ENCODE measurements around the gene LAMTOR5. TPM values are rescaled to one million over a fixed set of nuclear protein-coding genes. Genes with fewer than 3 reads are reported as not detected.
"Not testable (repeated sequence)": the region's sequence is repeated elsewhere in the genome, so short reads cannot be mapped to it uniquely, and the experiment has no call there.

The LAMTOR5 gene
- polyA plus RNA-seq (ENCODE audit: insufficient read length in 10 of 10): 100 to 1,000 TPM in 9 of 10 donors, 10 to 100 TPM in 1; 98.4 to 133 (median 114) TPM
- long read RNA-seq, donor 1, transcript LAMTOR5-206 (4 exons, 634 nt): major isoform, 117 of 166 reads
- long read RNA-seq, donor 1, partial matches to known transcripts: 39 of 166 reads
- long read RNA-seq, donor 1, other reads (novel, unspliced or antisense): 0 of 166 reads
- long read RNA-seq, donor 2, transcript LAMTOR5-206 (4 exons, 634 nt): major isoform, 100 of 137 reads
- long read RNA-seq, donor 2, transcript LAMTOR5-202 (3 exons, 1,830 nt): minor isoform, 5 of 137 reads
- long read RNA-seq, donor 2, partial matches to known transcripts: 30 of 137 reads
- long read RNA-seq, donor 2, other reads (novel, unspliced or antisense): 0 of 137 reads
- long read RNA-seq, donor 3: 0 reads
- long read RNA-seq, donor 4, transcript LAMTOR5-206 (4 exons, 634 nt): major isoform, 104 of 155 reads
- long read RNA-seq, donor 4, transcript LAMTOR5-202 (3 exons, 1,830 nt): minor isoform, 8 of 155 reads
- long read RNA-seq, donor 4, partial matches to known transcripts: 39 of 155 reads
- long read RNA-seq, donor 4, other reads (novel, unspliced or antisense): 0 of 155 reads
- long read RNA-seq, donor 5, transcript LAMTOR5-202 (3 exons, 1,830 nt): minor isoform, 10 of 182 reads
- long read RNA-seq, donor 5, transcript LAMTOR5-206 (4 exons, 634 nt): major isoform, 129 of 182 reads
- long read RNA-seq, donor 5, partial matches to known transcripts: 39 of 182 reads
- long read RNA-seq, donor 5, other reads (novel, unspliced or antisense): 0 of 182 reads
- long read RNA-seq, donor 6, transcript LAMTOR5-202 (3 exons, 1,830 nt): minor isoform, 5 of 241 reads
- long read RNA-seq, donor 6, transcript LAMTOR5-206 (4 exons, 634 nt): major isoform, 158 of 241 reads
- long read RNA-seq, donor 6, partial matches to known transcripts: 74 of 241 reads
- long read RNA-seq, donor 6, other reads (novel, unspliced or antisense): 0 of 241 reads
- long read RNA-seq, donor 7, transcript LAMTOR5-206 (4 exons, 634 nt): major isoform, 82 of 114 reads
- long read RNA-seq, donor 7, partial matches to known transcripts: 25 of 114 reads
- long read RNA-seq, donor 7, other reads (novel, unspliced or antisense): 0 of 114 reads
- long read RNA-seq, donor 8, transcript LAMTOR5-206 (4 exons, 634 nt): major isoform, 79 of 137 reads
- long read RNA-seq, donor 8, transcript LAMTOR5-202 (3 exons, 1,830 nt): minor isoform, 5 of 137 reads
- long read RNA-seq, donor 8, partial matches to known transcripts: 50 of 137 reads
- long read RNA-seq, donor 8, other reads (novel, unspliced or antisense): 0 of 137 reads
- long read RNA-seq, donor 9, transcript LAMTOR5-206 (4 exons, 634 nt): major isoform, 15 of 19 reads
- long read RNA-seq, donor 9, partial matches to known transcripts: 0 of 19 reads
- long read RNA-seq, donor 9, other reads (novel, unspliced or antisense): 0 of 19 reads

- DNase-seq: peak; percentile 95 to 98 (median 96)
These were observed at the start of gene LAMTOR5 for GRCh38 chr1:110407260-110408210. TSS of gene LAMTOR5 (minus strand) at chr1:110407694. CDS start at chr1:110407620, 74 bp downstream.

GRCh38 chr1:110457206-110457605 lies 49.7 kb upstream of the LAMTOR5 start:
- DNase-seq: no peak

- DNase-seq: no peak
These were observed 47.7 kb upstream of the LAMTOR5 start for GRCh38 chr1:110455151-110455550.

DNA sequence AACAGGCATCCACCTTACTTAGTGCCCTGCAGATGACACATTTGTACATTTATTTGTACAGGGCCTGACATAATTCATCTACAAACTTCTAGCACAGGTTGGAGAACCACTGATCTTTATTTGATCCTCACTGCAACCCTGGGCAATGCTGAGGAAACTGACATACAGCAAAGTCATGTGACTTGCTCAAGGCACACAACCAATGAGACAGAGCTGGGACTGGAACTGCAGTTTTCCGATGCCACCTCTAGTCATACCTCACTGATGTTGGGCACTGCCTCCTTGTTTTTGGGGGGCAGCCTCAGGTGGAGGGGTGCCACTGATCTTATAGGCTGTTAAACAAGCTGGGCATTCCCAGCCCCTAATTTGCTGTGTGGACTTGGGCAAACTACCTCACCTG lies 46.8 kb upstream of the LAMTOR5 start:
- no peak for DNase-seq

- DNase-seq: no peak
These were observed 46.3 kb upstream of the LAMTOR5 start for GRCh38 chr1:110453829-110454228.

GRCh38 chr1:110452330-110452729 lies 44.8 kb upstream of the LAMTOR5 start:
- DNase-seq: no peak

DNA sequence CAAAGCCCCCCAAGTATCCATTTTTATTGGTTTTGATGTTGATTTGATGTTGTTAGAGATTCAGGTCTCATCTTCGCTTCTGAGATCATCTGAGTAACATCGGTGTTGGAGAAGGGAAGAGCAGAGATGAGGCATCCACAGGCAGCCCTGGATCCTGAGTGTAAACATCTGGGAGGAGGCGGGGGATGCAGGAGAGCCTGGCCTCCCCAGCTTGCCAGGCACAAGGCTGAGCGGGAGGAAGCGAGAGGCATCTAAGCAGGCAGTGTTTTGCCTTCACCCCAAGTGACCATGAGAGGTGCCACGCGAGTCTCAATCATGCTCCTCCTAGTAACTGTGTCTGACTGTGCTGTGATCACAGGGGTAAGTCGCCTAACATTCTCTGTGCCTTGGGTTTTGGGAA lies 43.4 kb upstream of the LAMTOR5 start, which contains the start of gene PROK1:
Gene PROK1 (plus strand): TSS at position 221 of the 400 bp plus-strand sequence. CDS start 68 bp downstream, at position 289.
- no peak for DNase-seq

GRCh38 chr1:110449661-110450651 lies 42.5 kb upstream of the LAMTOR5 start:
- DNase-seq: no peak

- no peak for DNase-seq
These were observed 37.1 kb upstream of the LAMTOR5 start for GRCh38 chr1:110444561-110444960.

DNA sequence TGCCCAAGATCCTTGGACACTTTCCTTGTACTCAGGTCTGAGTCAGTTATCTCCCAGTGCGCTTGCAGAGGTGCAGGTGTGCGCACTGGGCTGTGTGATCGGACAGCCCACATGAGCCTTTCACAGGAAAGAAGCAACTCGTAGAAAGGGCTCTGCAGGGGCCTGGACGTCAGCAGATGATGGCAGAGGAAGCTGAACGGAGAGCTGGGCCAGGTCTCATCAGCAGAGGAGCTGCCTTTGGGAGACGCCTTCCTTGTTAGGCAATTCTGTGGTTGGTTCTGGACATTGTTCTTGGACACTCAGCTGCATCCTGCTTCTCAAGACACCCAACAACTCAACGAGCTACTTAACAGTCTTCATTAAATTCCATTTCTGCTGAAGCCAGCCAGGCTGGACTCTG lies 36.0 kb upstream of the LAMTOR5 start:
- DNase-seq: no peak

GRCh38 chr1:110441888-110442287 lies 34.4 kb upstream of the LAMTOR5 start:
- DNase-seq: no peak

DNA sequence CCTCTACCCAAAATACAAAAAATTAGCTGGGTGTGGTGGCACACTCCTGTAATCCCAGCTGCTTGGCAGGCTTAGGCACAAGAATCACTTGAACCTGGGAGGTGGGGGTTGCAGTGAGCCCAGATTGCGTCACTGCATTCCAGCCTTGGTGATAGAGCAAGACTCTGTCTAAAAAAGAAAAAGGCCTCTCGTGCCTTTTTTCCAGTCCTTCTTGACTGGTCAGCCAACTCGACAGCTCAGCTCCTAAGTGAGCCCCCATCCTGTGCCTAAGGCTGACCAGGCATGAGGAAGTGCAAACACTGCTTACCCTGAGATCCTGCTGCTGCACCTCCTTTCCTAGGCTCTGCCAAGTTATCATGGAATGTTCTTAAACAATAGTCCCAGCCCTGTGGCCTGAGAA lies 33.4 kb upstream of the LAMTOR5 start:
- no peak for DNase-seq

DNA sequence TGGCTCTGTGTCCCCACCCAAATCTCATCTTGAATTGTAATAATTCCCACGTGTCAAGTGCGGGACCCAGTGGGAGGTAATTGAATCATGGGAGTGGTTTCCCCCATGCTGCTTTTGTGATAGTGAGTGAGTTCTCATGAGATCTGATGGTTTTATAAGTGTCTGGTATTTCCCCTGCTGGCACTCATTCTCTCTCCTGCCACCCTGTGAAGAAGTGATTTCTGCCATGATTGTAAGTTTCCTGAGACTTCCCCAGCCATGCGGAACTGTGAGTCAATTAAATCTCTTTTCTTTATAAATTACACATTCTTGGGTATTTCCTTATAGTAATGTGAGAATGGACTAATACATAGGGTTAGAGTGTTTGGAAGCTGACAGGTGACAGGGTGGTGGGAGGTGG lies 32.4 kb upstream of the LAMTOR5 start:
- not testable (repeated sequence) for DNase-seq

- no peak for DNase-seq
These were observed 31.4 kb upstream of the LAMTOR5 start for GRCh38 chr1:110438893-110439292.

DNA sequence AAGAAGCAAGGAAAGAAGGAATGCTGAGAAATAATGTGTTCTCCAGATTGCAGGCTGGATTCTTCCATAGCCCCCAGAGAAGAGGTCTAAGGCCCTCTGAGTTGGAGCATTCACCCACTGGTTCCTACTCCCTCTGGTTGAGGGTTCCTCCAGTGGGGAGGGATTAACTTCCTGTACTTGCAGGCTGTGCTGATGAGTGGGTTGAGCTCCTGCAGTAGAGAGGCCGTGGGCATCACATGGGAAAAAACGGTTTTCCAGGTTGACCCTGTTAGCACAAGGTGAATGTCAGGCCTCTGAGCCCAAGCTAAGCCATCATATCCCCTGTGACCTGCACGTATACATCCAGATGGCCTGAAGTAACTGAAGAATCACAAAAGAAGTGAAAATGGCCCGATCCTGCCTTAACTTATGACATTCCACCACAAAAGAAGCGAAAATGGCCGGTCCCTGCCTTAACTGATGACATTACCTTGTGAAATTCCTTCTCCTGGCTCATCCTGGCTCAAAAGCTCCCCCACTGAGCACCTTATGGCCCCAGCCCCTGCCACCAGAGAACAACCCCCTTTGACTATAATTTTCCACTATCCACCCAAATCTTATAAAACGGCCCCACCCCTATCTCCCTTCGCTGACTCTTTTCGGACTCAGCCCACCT lies 30.3 kb upstream of the LAMTOR5 start:
- not testable (repeated sequence) for DNase-seq

- DNase-seq: no peak
These were observed 29.1 kb upstream of the LAMTOR5 start for GRCh38 chr1:110436635-110437034.

DNA sequence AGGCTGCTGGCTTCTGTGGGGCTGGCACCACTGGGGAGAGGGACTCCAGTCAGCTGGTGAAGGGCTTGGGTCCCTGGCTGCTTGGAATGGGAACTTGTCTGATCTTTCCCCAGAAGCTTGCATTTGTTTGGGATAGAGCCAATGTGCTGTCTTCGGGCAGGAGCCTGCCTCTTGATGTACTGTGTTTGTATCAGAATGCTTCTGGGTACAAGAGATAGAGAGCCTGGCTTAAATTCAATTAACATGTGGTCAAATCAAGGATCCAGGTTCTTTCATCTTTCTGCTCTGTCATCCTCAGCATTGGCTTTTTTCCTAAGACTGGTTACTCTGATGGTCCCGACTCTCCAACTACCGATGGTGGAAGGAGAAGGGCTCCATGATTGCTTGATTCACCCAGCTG lies 27.5 kb upstream of the LAMTOR5 start:
- DNase-seq: no peak

- DNase-seq: peak in 1 of 3 donors; percentile 8
These were observed 26.3 kb upstream of the LAMTOR5 start for GRCh38 chr1:110433803-110434202.

Measured in muscle of back (tissue), 13 donors.